Activated B cell treated with CpG ODN at 0.5 μM for 24 hours (primary cell): ENCODE data around the gene ZNHIT2. TPM values are rescaled to one million over a fixed set of nuclear protein-coding genes. Genes with fewer than 3 reads are reported as not detected.
A peak's percentile ranks its signal among the peaks of the same experiment; 100 is the strongest.

Experiments
- ATAC-seq: fragments of 200-7000 bp; cut with Tn5 transposase; one replicate; pipeline ENCODE4 v1.10.0; 2021; ENCODE audit warnings: low read depth, mild to moderate bottlenecking, moderate library complexity
- CTCF ChIA-PET: fragments of 350-600 bp; sonication (Branson Sonifier 250); formaldehyde crosslinking; loops from one replicate; lab custom pipeline; 2021; ENCODE audit warnings: antibody characterized with exemption; lab: Charles Lee
- POLR2A ChIA-PET: fragments of 350-600 bp; sonication (Branson Sonifier 250); formaldehyde crosslinking; loops from one replicate; lab custom pipeline; 2021; ENCODE audit warnings: antibody characterized with exemption; lab: Charles Lee
- DNase-seq: peaks from one replicate; pipeline ENCODE4 v3.0.0; 2022
- H3K27ac Mint-ChIP-seq: one replicate; pipeline ENCODE4 v1.8.0; 2020; ENCODE audit warnings: mixed read lengths
- H3K27me3 Mint-ChIP-seq: one replicate; pipeline ENCODE4 v1.8.0; 2021; ENCODE audit warnings: mixed read lengths
- H3K36me3 Mint-ChIP-seq: one replicate; pipeline ENCODE4 v1.8.0; 2021; ENCODE audit warnings: low read depth, mixed read lengths
- H3K4me1 Mint-ChIP-seq: one replicate; pipeline ENCODE4 v1.8.0; 2021; ENCODE audit warnings: mixed read lengths
- H3K4me3 Mint-ChIP-seq: one replicate; pipeline ENCODE4 v1.8.0; 2020; ENCODE audit warnings: mild to moderate bottlenecking, mixed read lengths
- H3K9me3 Mint-ChIP-seq: one replicate; pipeline ENCODE4 v1.8.0; 2020; ENCODE audit warnings: mixed read lengths
- intact Hi-C: fragments of 100-400 bp; cut with micrococcal nuclease; formaldehyde crosslinking; loops from one replicate; pipeline ENCODE4 v1.15.1; 2024
- total RNA-seq: library from RNA; stranded (reverse); gene quantifications from 2 replicates; pipeline ENCODE4 v1.2.3, GENCODE V29; 2022
- TF ChIP-seq, protein P1 (sequence below): fragments of 200-600 bp; IDR thresholded peaks from one replicate; pipeline ENCODE4 v1.8.0; 2022; ENCODE audit warnings: antibody characterized with exemption, mild to moderate bottlenecking

Gene ZNHIT2
- total RNA-seq, 1 donor from 2014 or later = 13.4 TPM

DNA sequence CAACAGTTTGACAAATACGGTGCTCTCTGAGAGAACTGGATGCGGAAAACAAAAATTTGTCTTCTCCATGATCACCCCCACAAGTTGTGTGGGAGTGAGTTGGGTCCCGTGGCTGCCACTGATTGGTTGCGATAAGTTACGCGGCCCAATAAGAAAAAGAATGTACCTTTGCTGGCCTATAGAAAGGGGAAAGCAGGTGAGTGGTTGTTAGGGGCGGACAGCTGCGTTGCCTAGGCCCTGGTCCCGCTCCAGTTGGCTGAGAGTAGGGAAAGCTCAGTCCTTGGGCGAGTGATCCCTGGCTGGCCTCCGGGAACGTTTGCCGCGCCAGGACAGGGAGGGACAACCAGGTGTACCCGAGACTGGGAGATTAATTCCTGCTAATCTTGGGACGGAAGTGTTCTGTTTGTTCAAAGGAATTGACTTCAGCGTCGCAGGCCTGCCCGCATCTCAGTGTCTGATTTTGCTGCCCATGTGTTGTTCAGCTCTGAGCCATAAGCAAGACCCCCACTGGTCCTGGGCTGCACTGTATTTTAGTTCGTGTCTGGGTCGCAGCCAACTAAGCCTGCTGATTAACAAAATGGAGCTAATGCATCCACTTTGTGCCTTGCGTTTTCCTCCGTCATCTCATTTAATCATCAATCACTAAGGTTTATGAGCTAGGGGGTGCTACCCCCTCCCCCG is 17.6 kb upstream of the ZNHIT2 start:
- peak; percentile 60 for ATAC-seq
- H3K36me3 Mint-ChIP-seq = peaks cover 49% of the 10 kb centered on the region
- CTCF ChIA-PET = interaction anchor here (0.7 to 8.6 kb wide), 7 partner anchors 10 to 685 kb away, joined by 3 to 54 read pairs (median 3); partner anchors contain the start of genes ARL2, CAPN1, FAU and MRPL49
- peak overlapping the region; percentile 99 for H3K4me3 Mint-ChIP-seq
- TF ChIP-seq, protein P1, sequence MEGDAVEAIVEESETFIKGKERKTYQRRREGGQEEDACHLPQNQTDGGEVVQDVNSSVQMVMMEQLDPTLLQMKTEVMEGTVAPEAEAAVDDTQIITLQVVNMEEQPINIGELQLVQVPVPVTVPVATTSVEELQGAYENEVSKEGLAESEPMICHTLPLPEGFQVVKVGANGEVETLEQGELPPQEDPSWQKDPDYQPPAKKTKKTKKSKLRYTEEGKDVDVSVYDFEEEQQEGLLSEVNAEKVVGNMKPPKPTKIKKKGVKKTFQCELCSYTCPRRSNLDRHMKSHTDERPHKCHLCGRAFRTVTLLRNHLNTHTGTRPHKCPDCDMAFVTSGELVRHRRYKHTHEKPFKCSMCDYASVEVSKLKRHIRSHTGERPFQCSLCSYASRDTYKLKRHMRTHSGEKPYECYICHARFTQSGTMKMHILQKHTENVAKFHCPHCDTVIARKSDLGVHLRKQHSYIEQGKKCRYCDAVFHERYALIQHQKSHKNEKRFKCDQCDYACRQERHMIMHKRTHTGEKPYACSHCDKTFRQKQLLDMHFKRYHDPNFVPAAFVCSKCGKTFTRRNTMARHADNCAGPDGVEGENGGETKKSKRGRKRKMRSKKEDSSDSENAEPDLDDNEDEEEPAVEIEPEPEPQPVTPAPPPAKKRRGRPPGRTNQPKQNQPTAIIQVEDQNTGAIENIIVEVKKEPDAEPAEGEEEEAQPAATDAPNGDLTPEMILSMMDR = no peak
- H3K4me1 Mint-ChIP-seq = peaks cover 59% of the 10 kb centered on the region
- intact Hi-C loops = loop anchor here (5.0 kb wide), 3 partner anchors 197 to 437 kb away; partner anchors contain the start of genes DPF2, FAM89B, SF1 and ZNRD2
- H3K27me3 Mint-ChIP-seq = no peaks in the 10 kb centered on the region
- no peaks in the 10 kb centered on the region for H3K9me3 Mint-ChIP-seq
- peak; percentile 62 for DNase-seq
- peak overlapping the region; percentile 99 for H3K27ac Mint-ChIP-seq
- POLR2A ChIA-PET = interaction anchor here (0.5 to 13.5 kb wide), 49 partner anchors 9 to 1345 kb away, joined by 3 to 546 read pairs (median 4); partner anchors contain the start of genes ARL2, CAPN1, CCDC85B and DPF2

DNA sequence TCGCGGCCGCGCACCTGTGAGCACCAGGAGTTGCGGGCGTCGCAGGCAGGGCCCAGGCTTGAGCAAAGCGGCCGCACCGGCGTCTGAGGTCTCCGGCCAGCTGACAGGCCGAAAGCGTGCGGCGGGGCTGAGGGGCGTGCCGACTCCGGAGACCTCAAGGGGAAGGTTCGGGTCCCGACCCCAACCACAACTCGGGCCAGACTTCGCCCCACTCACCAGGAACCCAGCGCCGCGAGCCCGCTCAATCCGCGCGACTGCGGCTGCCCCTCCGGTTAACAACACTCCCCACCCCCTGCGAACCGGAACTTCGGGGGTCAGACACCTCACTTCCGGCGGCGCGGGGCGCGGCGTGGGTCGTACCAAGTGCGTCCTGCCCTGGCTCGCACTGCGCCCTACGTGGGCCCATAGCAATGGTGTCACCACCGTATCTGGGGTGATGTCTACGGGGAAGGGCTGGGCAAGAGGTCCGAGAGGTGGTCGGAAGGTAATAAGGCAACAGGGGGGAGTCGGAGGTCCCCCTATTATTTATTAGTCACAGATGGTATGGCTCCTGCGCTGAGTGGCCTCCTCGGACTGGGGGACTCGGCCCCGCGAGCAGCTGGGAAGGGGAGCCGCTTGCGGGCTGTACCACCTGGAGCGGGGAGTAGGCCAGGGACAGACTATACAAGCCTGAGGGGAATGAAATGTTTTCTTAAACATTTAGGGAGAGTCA is 16.9 kb upstream of the ZNHIT2 start, which contains the start of gene SYVN1:
Gene SYVN1 (minus strand): TSS at position 280 of the 712 bp plus-strand sequence. CDS start 918 bp downstream, outside the sequence.
- H3K9me3 Mint-ChIP-seq = no peaks in the 10 kb centered on the region
- intact Hi-C loops = loop anchor here (5.0 kb wide), 3 partner anchors 198 to 438 kb away; partner anchors contain the start of genes DPF2, FAM89B, SF1 and ZNRD2
- peak; percentile 46 for ATAC-seq
- peak; percentile 92 for DNase-seq
- peak within 1 kb of the TSS; percentile 99 for H3K27ac Mint-ChIP-seq
- no peaks in the 10 kb centered on the region for H3K27me3 Mint-ChIP-seq
- peaks cover 66% of the 10 kb centered on the region for H3K4me1 Mint-ChIP-seq
- ChIA-PET POLR2A (interaction anchor here (0.5 to 13.5 kb wide), 44 partner anchors 8 to 1346 kb away, joined by 3 to 546 read pairs (median 4); partner anchors contain the start of genes ARL2, CAPN1, CCDC85B and CDCA5), CTCF (interaction anchor here (1.1 to 8.6 kb wide), 6 partner anchors 9 to 120 kb away, joined by 3 to 54 read pairs (median 7); partner anchors contain the start of genes ARL2, CAPN1, FAU and MRPL49)
- H3K4me3 Mint-ChIP-seq = peak within 1 kb of the TSS; percentile 99
- peaks cover 56% of the 10 kb centered on the region for H3K36me3 Mint-ChIP-seq
- TF ChIP-seq, protein P1 = no peak

DNA sequence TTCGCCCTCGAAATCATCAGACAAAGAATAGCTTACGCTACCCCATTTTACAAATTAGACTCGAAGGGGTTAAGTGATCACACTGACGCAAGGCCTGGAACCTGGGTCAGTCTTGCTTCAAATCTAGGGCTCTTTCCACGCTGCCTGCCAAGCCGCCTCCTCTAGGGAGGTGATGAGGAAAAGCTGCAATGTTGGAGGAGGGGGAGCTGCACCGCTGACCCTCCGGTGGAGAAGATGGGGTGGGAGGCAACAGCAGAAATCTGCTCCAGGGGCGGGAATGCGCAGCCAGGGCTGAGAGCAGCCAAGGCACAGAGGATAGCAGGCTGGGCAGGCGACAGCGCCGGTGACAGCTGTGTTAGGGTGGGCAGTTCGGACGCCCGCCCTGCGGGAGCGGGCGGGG is 16.2 kb upstream of the ZNHIT2 start:
- TF ChIP-seq, protein P1 = no peak
- no peak for DNase-seq
- Mint-ChIP-seq H3K27me3 (no peaks in the 10 kb centered on the region), H3K4me3 (peak overlapping the region; percentile 99), H3K36me3 (peaks cover 62% of the 10 kb centered on the region), H3K9me3 (no peaks in the 10 kb centered on the region), H3K27ac (peak overlapping the region; percentile 99), H3K4me1 (peaks cover 67% of the 10 kb centered on the region)
- ChIA-PET POLR2A (interaction anchor here (0.7 to 13.5 kb wide), 18 partner anchors 11 to 365 kb away, joined by 3 to 546 read pairs (median 8); partner anchors contain the start of genes ARL2, CAPN1, CDCA5 and FAU), CTCF (interaction anchor here (2.0 to 8.6 kb wide), 3 partner anchors 12 to 47 kb away, joined by 11 to 54 read pairs (median 11); partner anchors contain the start of genes CAPN1, FAU and MRPL49)
- intact Hi-C loops = loop anchor here (5.0 kb wide), 3 partner anchors 199 to 439 kb away; partner anchors contain the start of genes DPF2, FAM89B, SF1 and ZNRD2
- no peak for ATAC-seq

DNA sequence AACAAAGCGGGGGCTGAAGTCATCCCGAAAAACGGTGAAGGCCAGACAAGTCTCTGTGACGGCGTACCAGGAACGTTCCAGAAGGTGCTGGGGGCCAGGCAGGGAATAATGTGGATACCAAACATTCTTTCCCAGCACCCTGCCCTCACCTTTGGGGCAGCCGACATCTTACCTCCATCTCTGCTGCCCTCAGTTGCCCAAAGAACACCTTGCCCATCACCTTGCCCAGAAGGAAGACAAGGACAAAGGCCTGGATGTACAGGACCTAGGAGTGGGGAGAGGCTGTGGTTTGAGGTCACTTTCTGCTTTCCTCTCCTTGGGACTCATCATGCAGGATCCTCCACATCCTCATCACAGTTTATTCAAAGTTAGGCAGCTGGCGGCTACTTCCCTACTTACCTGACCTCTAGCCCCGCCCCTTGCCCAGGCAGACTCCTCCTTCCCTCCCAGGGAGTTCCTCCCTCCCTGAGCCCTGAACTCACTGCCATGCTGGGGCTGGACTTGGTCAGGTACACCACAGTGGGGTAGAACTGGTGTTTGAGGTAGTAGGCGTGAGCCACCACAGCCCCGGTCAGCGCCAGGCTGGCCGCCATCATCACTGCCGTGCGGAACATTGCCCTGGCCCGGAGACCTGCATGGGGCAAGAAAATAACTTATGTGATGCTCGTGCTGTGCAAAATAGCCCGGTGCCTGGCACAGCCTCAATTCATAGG is 15.6 kb upstream of the ZNHIT2 start:
- peak; percentile 67 for DNase-seq
- intact Hi-C loops = loop anchor here (1.0 to 5.0 kb wide), 8 partner anchors 11 to 439 kb away; partner anchors contain the start of genes ATG2A, CAPN1, DPF2 and FAM89B
- H3K36me3 Mint-ChIP-seq = peaks cover 68% of the 10 kb centered on the region
- peak; percentile 13 for ATAC-seq
- ChIA-PET CTCF (interaction anchor here (1.7 to 8.6 kb wide), 5 partner anchors 11 to 129 kb away, joined by 5 to 54 read pairs (median 11); partner anchors contain the start of genes CAPN1, FAU, MRPL49 and POLA2), POLR2A (interaction anchor here (0.5 to 13.5 kb wide), 23 partner anchors 12 to 919 kb away, joined by 3 to 546 read pairs (median 6); partner anchors contain the start of genes ARL2, CAPN1, CDCA5 and FAU)
- H3K4me1 Mint-ChIP-seq = peaks cover 70% of the 10 kb centered on the region
- peak overlapping the region; percentile 99 for H3K4me3 Mint-ChIP-seq
- TF ChIP-seq, protein P1 = no peak
- peak overlapping the region; percentile 99 for H3K27ac Mint-ChIP-seq
- no peaks in the 10 kb centered on the region for H3K27me3 Mint-ChIP-seq
- H3K9me3 Mint-ChIP-seq = no peaks in the 10 kb centered on the region
